GM19351 (cell line): ENCODE results near the gene MBNL3.

ENCODE experiments used
- ATAC-seq: cut with Tn5 transposase; IDR thresholded peaks from one replicate; pipeline ENCODE4 v1.9.1; 2021; ENCODE audit warnings: mild to moderate bottlenecking, moderate library complexity; ENCODE audit not compliant: unreplicated experiment

MBNL3 gene

DNA sequence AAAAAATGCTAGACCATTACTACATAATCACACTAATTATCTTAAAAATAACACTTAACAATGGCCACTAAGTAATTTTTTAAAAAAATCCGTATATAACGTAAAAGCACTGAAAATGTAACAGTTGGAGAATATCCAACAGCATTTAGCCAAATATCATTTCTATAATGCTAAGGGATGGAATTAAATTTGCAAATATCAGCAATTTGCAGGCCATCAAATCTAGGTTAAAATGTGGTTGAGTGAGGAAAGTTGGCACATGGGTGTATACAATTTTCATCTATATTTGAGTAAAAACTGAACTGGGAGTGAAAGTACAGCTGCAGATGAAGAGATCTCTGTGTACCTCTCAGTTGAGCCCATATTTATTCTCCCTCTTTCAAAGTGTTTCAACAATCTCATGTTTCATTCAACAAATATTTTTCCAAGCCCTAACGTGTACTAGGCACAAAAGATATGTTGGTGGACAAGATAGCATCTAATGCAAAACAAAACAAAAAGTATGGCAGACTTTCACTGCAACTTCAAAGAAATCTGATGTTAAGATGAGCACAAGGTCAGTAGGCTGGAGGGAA, 63.0 kb downstream of the MBNL3 start:
- no peak for ATAC-seq

DNA sequence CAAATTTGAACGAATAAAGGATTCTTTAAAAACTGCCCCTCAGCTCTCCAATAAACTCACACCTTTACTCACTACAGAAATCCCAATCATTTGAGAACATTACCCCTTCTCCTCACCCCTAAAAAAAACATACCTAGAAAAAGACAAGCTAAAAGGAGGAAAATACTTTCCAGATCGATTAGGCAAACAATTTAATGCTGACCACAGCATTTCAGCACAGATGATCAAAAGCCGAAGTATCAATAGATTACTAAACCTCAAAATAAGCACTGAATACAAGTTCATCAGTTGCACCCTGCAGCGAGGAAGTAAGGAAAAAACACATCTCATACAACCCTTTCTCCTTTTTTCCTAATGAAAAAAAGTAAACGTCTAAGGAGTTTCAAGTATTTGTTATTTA, 65.5 kb downstream of the MBNL3 start:
- no peak for ATAC-seq

DNA sequence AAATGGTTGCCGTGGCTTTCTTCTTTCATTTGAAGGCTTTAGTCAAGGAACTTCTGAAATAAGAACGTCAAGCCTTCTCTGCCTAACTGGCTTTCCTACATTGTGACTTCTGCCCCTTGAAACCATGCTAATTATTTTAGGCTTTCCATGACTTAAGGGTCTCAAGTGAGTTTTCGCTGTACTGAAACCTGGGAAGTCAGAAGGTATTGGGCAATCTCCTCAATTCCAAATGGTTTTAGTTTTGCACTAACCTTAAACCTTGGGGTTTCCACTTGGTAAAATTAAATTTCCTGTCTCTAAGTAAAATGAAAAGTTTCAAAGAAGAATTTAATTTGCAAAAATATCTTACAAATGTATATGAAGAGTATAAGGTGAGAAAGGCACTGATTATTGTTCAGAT, 73.8 kb downstream of the MBNL3 start:
- ATAC-seq: no peak

DNA sequence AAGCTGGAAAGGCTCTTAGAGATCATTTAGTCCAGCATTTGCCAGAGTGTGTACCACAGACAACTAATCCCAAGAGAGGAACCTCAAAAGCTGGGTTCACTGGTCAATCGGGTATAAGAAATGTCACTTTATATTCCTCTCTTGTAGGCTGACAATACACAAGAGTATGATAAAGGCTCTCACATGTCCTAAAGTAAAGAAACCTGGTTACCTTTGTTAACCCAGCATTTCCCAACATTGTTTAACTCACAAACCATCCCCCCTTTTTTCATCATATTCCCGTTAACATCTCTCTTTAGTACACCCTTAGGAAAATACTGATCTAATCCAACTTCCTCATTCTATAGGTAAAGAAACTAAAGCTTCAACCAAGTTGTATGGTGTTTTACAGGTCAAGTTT, 74.4 kb downstream of the MBNL3 start:
- ATAC-seq: no peak

- ATAC-seq: no peak
These were observed 75.4 kb downstream of the MBNL3 start for GRCh38 chrX:132413459-132413858.

GRCh38 chrX:132412208-132412607, 76.6 kb downstream of the MBNL3 start:
- ATAC-seq: no peak

- ATAC-seq: no peak
These were observed 77.4 kb downstream of the MBNL3 start for GRCh38 chrX:132411310-132411977.

- ATAC-seq: peak; percentile 58
These were observed 78.9 kb downstream of the MBNL3 start for GRCh38 chrX:132409780-132410556.

DNA sequence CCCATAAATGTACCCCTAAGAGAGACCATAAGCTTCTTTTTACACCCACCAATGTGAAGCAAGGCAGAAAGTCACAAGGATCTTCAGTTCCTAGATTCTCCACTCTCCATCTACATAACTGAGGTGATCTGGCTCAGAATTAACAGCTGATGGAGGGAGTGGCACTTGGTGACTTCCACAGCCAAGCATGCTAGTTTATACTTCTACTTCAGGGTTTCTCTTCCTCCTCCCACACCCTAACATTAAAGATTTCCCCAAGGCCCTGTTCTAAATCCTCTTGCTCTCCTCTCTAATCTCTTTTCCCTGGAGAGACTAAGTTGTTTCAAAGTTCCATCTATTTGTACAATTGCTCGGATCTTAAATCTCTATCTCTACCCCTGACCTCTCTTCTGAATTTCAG, 81.1 kb downstream of the MBNL3 start:
- ATAC-seq: no peak

- ATAC-seq: no peak
These were observed 82.7 kb downstream of the MBNL3 start for GRCh38 chrX:132406106-132406505.

GRCh38 chrX:132404266-132404665, 84.6 kb downstream of the MBNL3 start:
- ATAC-seq: no peak

GRCh38 chrX:132401935-132402334, 86.9 kb downstream of the MBNL3 start:
- ATAC-seq: no peak

GRCh38 chrX:132400706-132401105, 88.1 kb downstream of the MBNL3 start:
- no peak for ATAC-seq

- ATAC-seq: no peak
These were observed 93.2 kb downstream of the MBNL3 start for GRCh38 chrX:132395645-132396044.

GRCh38 chrX:132395026-132395425, 93.8 kb downstream of the MBNL3 start:
- ATAC-seq: no peak

GRCh38 chrX:132394591-132394990, 94.2 kb downstream of the MBNL3 start:
- no peak for ATAC-seq

- no peak for ATAC-seq
These were observed 94.8 kb downstream of the MBNL3 start for GRCh38 chrX:132393992-132394391.

DNA sequence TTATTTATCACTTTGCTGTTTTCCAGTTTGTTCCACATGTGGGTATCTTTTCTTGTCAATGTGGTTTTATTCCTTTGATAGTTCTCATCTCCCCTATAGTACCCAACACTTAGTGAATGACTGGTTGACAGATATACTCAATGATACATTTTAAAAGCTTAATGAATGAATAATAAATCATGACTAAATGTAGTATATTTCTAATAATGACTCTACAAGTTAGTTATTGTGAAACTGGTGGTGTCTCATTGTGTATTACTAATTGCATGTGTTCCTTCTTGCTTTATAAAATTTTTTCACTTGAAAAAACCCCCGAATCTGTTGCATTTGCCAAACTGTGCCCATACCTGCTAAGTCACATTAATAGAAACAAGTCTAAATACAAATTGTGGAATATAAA, 95.4 kb downstream of the MBNL3 start:
- ATAC-seq: no peak

DNA sequence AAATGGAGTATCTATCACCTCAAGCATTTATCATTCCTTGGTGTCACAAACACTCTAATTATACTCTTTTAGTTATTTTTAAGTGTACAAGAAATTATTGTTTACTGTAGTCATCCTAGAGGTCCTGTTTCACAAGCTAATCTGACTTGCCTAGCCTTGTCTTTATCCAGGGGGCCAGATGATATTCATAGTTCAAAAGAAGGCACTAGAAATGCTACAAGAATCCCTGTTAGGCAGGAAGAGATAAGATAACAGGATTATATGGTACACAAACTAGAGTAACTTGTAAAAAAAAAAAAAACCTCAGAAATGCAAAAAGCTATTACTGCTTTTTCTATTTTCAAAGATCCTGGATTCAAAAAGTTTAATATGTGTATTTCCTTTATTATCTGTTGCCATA, 95.8 kb downstream of the MBNL3 start:
- no peak for ATAC-seq

DNA sequence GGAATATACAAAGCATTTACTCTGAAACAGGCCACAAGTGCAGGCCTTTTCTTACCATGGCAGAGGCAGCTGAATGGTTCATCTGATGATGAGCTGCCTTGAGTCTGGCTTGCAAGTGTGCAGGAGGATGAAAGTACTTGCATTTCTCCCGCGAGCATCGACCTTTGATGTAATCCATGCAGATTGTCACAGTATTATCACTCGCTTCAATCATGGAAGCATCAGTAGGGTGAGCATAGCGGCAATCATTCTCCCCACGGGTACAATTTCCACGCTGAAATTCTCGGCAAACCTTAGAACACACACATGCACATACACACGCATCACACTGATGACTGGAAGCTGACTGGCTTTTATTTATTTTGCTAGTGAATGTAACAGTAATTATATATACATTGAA, 98.0 kb downstream of the MBNL3 start:
- ATAC-seq: no peak

DNA sequence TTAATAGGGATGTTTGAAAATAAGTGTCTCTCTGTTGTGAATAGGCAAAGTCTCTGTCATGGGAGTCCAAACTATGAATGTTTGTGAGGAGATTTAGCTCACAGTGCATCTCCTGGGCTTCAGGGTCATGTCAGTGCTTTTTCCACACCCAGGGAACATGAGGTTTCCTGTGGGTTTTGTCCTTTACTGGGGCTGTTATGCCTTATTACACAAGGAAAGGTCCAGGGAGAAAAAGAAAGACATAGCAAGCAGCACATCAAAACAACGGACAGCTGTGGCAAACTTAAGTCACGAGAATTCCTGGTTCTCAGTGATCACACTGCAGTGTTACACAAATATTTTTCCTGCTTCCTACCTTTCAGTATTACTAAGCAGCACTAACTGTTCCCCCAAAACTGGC, 99.4 kb downstream of the MBNL3 start:
- ATAC-seq: no peak

DNA sequence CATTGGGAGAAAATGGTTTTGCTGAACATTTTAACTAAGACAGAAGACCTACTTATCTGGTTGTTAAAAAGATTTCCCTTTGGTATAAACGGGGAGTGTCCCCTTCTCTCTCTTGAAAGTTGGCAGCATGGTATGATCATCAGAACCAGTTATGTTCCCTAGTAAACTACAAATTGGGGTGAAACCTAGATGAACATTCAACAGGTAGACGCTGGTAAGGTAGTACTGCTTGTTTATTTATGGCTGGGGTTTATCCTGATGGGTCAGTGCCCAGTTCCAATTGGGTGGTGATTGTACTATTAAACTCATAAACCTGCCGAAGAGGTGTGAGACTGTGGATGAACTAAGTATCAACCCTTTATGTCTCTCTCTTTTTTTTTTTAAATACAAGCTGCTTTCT, 100.5 kb downstream of the MBNL3 start:
- ATAC-seq: no peak
